Mesendoderm (in vitro differentiated cells): ENCODE measurements around the gene MAPKBP1.

Experiments
- DNase-seq: peaks from one replicate; pipeline ENCODE4 v3.0.0; 2013
- H2AK5ac ChIP-seq: 2 replicates; pipeline ENCODE4 v1.6.1; 2013; ENCODE audit warnings: low read length, inconsistent platforms
- H2BK120ac ChIP-seq: 2 replicates; pipeline ENCODE4 v1.6.1; 2013; ENCODE audit warnings: low read depth, mild to moderate bottlenecking, low read length, moderate library complexity, mixed read lengths
- H2BK15ac ChIP-seq: replicated peaks from 2 replicates; pipeline ENCODE4 v1.6.1; 2013; ENCODE audit warnings: low read depth, mild to moderate bottlenecking, moderate library complexity
- H2BK5ac ChIP-seq: 2 replicates; pipeline ENCODE4 v1.6.1; 2013; ENCODE audit warnings: low read length, inconsistent platforms
- H3K18ac ChIP-seq: 2 replicates; pipeline ENCODE4 v1.6.1; 2013; ENCODE audit warnings: mild to moderate bottlenecking, low read length, mixed read lengths
- H3K23ac ChIP-seq: one replicate; pipeline ENCODE4 v1.6.1; 2013; ENCODE audit warnings: low read length
- H3K27ac ChIP-seq: 2 replicates; pipeline ENCODE4 v1.5.1; 2013; ENCODE audit warnings: low read depth, mild to moderate bottlenecking, inconsistent platforms, low read length, moderate library complexity
- H3K27me3 ChIP-seq: 2 replicates; pipeline ENCODE4 v1.6.1; 2013; ENCODE audit warnings: low read length, control low read depth, mild to moderate bottlenecking, inconsistent platforms; ENCODE audit not compliant: insufficient read depth, poor library complexity
- H3K36me3 ChIP-seq: 2 replicates; pipeline ENCODE4 v1.6.1; 2013; ENCODE audit warnings: low read length, inconsistent platforms; ENCODE audit not compliant: control insufficient read depth, insufficient read depth
- H3K4ac ChIP-seq: one replicate; pipeline ENCODE4 v1.6.1; 2013; ENCODE audit warnings: low read depth, mild to moderate bottlenecking, low read length, moderate library complexity
- H3K4me1 ChIP-seq: 2 replicates; pipeline ENCODE4 v1.6.1; 2013; ENCODE audit warnings: low read depth, low read length, inconsistent platforms; ENCODE audit not compliant: control insufficient read depth
- H3K4me2 ChIP-seq: 2 replicates; pipeline ENCODE4 v1.6.1; 2013; ENCODE audit warnings: low read length
- H3K4me3 ChIP-seq: 2 replicates; pipeline ENCODE4 v1.5.1; 2013; ENCODE audit warnings: mild to moderate bottlenecking, low read length
- H3K56ac ChIP-seq: one replicate; pipeline ENCODE4 v1.6.1; 2013; ENCODE audit warnings: low read length
- H3K79me1 ChIP-seq: 2 replicates; pipeline ENCODE4 v1.6.1; 2013; ENCODE audit warnings: low read length, inconsistent platforms
- H3K79me2 ChIP-seq: 2 replicates; pipeline ENCODE4 v1.6.1; 2013; ENCODE audit warnings: mild to moderate bottlenecking, low read length; ENCODE audit not compliant: control insufficient read depth, insufficient read depth
- H3K9ac ChIP-seq: 2 replicates; pipeline ENCODE4 v1.6.1; 2013; ENCODE audit warnings: low read length, inconsistent platforms
- H4K5ac ChIP-seq: one replicate; pipeline ENCODE4 v1.6.1; 2013; ENCODE audit warnings: low read length
- H4K8ac ChIP-seq: one replicate; pipeline ENCODE4 v1.6.1; 2013; ENCODE audit warnings: low read depth, mild to moderate bottlenecking, control low read depth, low read length, moderate library complexity
- WGBS: extraction: QIAGEN DNeasy Blood & Tissue Kit; methylation state at CpG from one replicate; pipeline ENCODE4 v1.1.7; 2013; ENCODE audit warnings: low lambda C conversion rate, missing lambda C conversion rate; ENCODE audit not compliant: insufficient coverage; ENCODE audit errors: extremely low coverage; 5-methylcytosine and 5-hydroxymethylcytosine counted together

MAPKBP1 gene

DNA sequence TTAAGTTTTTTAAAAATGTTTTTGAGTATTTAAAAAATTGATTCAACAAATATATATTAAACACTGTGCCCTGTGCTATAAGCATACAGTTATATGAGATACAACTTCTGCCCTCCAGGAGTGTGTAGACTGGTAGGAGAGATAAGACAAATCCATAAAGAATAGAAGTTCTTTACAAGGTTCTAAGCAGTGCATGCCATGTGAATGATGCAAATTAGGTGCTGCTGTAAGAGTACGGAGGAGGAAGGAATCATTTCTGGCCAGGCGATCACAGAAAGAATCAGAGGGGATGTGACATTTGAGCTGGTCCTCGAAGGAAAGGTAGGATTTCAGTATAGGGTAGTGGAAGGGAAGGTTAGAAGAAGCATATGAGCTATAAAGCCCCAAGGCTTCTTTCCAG is 14.0 kb downstream of the MAPKBP1 start:
- Histone ChIP-seq H3K36me3 (no peaks in the 10 kb centered on the region), H3K56ac (no peak overlapping the region), H3K4ac (no peak overlapping the region), H3K23ac (no peak overlapping the region), H3K27me3 (no peaks in the 10 kb centered on the region), H3K4me1 (peaks cover 23% of the 10 kb centered on the region), H4K5ac (no peak overlapping the region), H2BK5ac (no peak overlapping the region), H3K27ac (no peak overlapping the region), H2BK120ac (no peak overlapping the region), H3K9ac (no peak overlapping the region), H3K79me1 (no peaks in the 10 kb centered on the region), H3K4me2 (no peak overlapping the region), H4K8ac (no peak overlapping the region), H3K4me3 (no peak overlapping the region), H2BK15ac (no peak overlapping the region), H2AK5ac (no peak overlapping the region), H3K79me2 (no peaks in the 10 kb centered on the region), H3K18ac (no peak overlapping the region)
- no CpG with 5 or more reads among the region's 3 CpGs for WGBS
- DNase-seq: no peak

DNA sequence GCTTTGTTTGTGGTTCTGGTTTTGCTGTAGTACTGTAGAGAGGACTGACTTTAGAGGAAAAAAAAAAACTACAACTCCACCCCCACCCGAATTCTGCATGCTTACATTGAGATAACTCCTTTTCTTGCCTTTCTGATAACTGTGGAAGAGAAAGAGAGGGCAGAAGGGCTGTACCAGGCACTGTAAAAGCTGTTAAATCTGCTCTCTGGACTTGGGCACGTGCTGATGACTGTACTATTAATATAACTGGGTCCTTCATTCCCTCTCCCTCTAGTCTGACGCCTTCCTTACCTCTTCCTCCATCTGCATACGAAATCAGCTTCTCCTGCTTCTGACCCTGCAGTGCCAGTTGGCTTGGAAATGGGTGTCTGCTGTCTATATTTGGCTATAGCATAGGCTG is 15.0 kb downstream of the MAPKBP1 start:
- Histone ChIP-seq H2BK120ac (no peak overlapping the region), H4K5ac (no peak overlapping the region), H3K4me2 (no peak overlapping the region), H2AK5ac (no peak overlapping the region), H3K27ac (no peak overlapping the region), H3K4me1 (peaks cover 23% of the 10 kb centered on the region), H3K79me1 (no peaks in the 10 kb centered on the region), H2BK15ac (no peak overlapping the region), H3K4me3 (no peak overlapping the region), H3K4ac (no peak overlapping the region), H3K56ac (peak overlapping the region; percentile 38), H3K79me2 (no peaks in the 10 kb centered on the region), H2BK5ac (no peak overlapping the region), H3K23ac (no peak overlapping the region), H3K18ac (no peak overlapping the region), H4K8ac (no peak overlapping the region), H3K36me3 (no peaks in the 10 kb centered on the region), H3K9ac (no peak overlapping the region), H3K27me3 (no peaks in the 10 kb centered on the region)
- WGBS: no CpG with 5 or more reads among the region's 4 CpGs
- DNase-seq: no peak

DNA sequence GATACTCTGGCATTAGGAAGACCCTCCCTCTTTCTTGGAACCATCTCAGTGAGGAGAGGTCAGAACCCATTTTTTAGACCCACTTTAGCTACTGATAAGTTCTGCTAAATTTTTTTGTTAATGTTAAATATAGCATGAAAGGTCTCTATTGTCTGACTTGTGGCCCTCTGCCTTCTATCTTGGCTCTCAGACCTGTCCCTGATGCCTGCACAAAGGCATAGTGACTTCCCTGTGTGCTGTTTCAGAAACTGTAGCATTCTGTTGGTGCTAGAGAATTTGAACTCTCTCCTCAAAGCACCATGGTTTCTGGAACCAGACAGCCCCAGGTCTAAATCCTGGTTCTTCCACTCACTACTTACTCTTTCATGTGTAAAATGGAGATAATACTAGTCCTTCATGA is 15.4 kb downstream of the MAPKBP1 start:
- Histone ChIP-seq H3K79me2 (no peaks in the 10 kb centered on the region), H3K4me3 (no peak overlapping the region), H2AK5ac (no peak overlapping the region), H4K5ac (no peak overlapping the region), H3K18ac (no peak overlapping the region), H3K27ac (no peak overlapping the region), H4K8ac (no peak overlapping the region), H3K23ac (no peak overlapping the region), H2BK5ac (no peak overlapping the region), H3K4me1 (peaks cover 23% of the 10 kb centered on the region), H3K4me2 (no peak overlapping the region), H3K36me3 (no peaks in the 10 kb centered on the region), H2BK120ac (no peak overlapping the region), H3K56ac (peak overlapping the region; percentile 38), H3K27me3 (no peaks in the 10 kb centered on the region), H2BK15ac (no peak overlapping the region), H3K4ac (no peak overlapping the region), H3K79me1 (no peaks in the 10 kb centered on the region), H3K9ac (no peak overlapping the region)
- no peak for DNase-seq

DNA sequence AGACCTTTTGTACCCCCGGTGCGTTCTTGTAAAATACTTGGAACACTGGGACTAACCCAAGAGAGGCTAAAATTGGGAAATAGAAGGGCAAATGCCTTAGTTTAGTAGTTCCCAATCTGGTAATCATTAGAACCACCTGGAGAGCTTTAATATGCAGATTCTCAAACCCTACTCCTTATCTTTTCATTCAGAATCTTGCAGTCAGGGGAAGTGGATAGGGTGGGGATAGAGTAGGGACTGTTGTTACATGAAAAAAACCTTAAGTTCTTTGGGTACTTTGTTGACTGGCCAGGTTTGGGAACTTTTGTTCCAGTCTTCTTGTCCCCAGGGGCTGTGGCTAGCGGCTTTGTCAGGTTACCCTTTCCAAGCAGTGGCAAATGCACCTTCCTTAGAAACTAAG is 15.9 kb downstream of the MAPKBP1 start:
- H3K4ac ChIP-seq: no peak overlapping the region
- H4K8ac ChIP-seq: no peak overlapping the region
- no peak overlapping the region for H2BK15ac ChIP-seq
- no CpG with 5 or more reads among the region's 3 CpGs for WGBS
- H3K4me2 ChIP-seq: no peak overlapping the region
- no peak overlapping the region for H4K5ac ChIP-seq
- H3K79me1 ChIP-seq: no peaks in the 10 kb centered on the region
- H3K79me2 ChIP-seq: no peaks in the 10 kb centered on the region
- H2BK120ac ChIP-seq: no peak overlapping the region
- no peak overlapping the region for H3K56ac ChIP-seq
- no peak overlapping the region for H3K4me3 ChIP-seq
- H3K4me1 ChIP-seq: peaks cover 23% of the 10 kb centered on the region
- DNase-seq: no peak
- H3K23ac ChIP-seq: no peak overlapping the region
- H3K27ac ChIP-seq: no peak overlapping the region
- no peak overlapping the region for H3K9ac ChIP-seq
- H2AK5ac ChIP-seq: no peak overlapping the region
- no peak overlapping the region for H2BK5ac ChIP-seq
- H3K27me3 ChIP-seq: no peaks in the 10 kb centered on the region
- no peaks in the 10 kb centered on the region for H3K36me3 ChIP-seq
- no peak overlapping the region for H3K18ac ChIP-seq

DNA sequence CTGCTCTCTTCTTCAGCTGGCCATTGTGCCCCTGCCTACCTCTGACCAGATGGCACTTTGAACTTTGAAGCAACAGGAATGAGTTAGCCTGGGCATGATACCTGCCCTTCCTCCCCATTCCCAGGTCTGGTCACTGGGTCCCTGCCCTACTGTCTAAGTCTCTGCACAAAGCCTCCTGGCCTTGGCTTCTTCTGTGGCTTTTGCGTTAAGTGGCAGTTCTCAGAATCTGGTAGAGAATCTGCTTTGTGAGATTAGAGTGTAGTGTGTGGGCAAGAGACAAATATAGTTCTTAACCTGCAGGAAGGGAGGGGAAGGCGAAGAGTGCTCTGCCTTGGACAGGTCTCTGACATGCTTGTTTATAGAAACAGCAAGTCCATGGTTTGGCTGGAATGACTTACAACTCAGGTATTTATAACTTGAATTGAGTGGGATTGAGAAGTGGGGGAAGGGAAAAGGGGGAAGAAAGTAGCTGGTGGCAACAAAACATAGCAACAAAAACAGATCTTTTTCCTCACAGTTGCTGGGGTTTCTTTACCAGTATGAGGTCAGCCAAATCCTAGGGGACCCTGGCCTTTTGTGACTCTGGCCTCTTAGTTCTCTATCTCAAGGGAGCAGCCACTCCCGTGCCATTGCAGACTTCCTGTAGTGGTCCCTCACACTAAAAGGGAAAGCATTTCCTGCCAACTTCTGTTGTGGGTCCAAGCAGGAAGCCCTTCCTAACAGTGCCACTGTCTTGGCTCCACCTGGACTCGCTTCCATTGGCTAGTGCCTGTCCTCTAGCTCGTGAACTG is 16.7 kb downstream of the MAPKBP1 start:
- Histone ChIP-seq H3K4me2 (no peak overlapping the region), H3K23ac (no peak overlapping the region), H3K18ac (no peak overlapping the region), H2BK120ac (no peak overlapping the region), H3K79me2 (no peaks in the 10 kb centered on the region), H3K27ac (no peak overlapping the region), H3K27me3 (no peaks in the 10 kb centered on the region), H2BK5ac (no peak overlapping the region), H2AK5ac (no peak overlapping the region), H3K56ac (peak overlapping the region; percentile 30), H3K4me1 (peaks cover 23% of the 10 kb centered on the region), H3K36me3 (no peaks in the 10 kb centered on the region), H3K4ac (no peak overlapping the region), H3K4me3 (no peak overlapping the region), H4K8ac (no peak overlapping the region), H3K9ac (no peak overlapping the region), H2BK15ac (no peak overlapping the region), H3K79me1 (no peaks in the 10 kb centered on the region), H4K5ac (no peak overlapping the region)
- peak; percentile 76 for DNase-seq
- no CpG with 5 or more reads among the region's 5 CpGs for WGBS

DNA sequence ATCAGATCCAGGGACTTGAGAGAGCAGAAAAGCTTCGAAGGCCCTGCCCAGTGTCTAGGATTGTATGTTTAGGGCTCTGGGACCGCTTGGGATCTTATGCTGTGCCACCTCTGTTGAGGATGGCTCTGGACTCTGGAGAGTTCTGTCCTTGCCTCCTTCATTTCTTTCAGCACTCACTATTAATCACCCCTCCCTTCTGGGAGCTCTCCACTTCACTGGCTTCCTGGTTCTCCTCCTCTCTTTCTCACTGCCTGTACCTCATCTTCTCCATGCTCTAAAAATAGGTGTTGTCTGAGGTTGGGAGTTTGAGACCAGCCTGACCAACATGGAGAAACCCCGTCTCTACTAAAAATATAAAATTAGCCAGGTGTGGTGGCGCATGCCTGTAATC is 17.3 kb downstream of the MAPKBP1 start:
- no peaks in the 10 kb centered on the region for H3K27me3 ChIP-seq
- no peak overlapping the region for H2BK5ac ChIP-seq
- H3K18ac ChIP-seq: no peak overlapping the region
- H3K4me2 ChIP-seq: no peak overlapping the region
- no peak overlapping the region for H4K8ac ChIP-seq
- no peaks in the 10 kb centered on the region for H3K79me2 ChIP-seq
- H3K4ac ChIP-seq: no peak overlapping the region
- H3K23ac ChIP-seq: no peak overlapping the region
- H3K79me1 ChIP-seq: no peaks in the 10 kb centered on the region
- peaks cover 23% of the 10 kb centered on the region for H3K4me1 ChIP-seq
- no peak overlapping the region for H3K27ac ChIP-seq
- no peak overlapping the region for H2BK15ac ChIP-seq
- no peak for DNase-seq
- no peak overlapping the region for H2AK5ac ChIP-seq
- no CpG with 5 or more reads among the region's 4 CpGs for WGBS
- H3K36me3 ChIP-seq: no peaks in the 10 kb centered on the region
- no peak overlapping the region for H4K5ac ChIP-seq
- H3K56ac ChIP-seq: peak overlapping the region; percentile 30
- H3K4me3 ChIP-seq: no peak overlapping the region
- no peak overlapping the region for H3K9ac ChIP-seq
- H2BK120ac ChIP-seq: no peak overlapping the region
